ENCODE measurements around the gene MYADML2. TPM values are rescaled to one million over a fixed set of nuclear protein-coding genes. Genes with fewer than 3 reads are reported as not detected.
A peak's percentile ranks its signal among the peaks of the same experiment; 100 is the strongest.
"Not testable (repeated sequence)": the region's sequence is repeated elsewhere in the genome, so short reads cannot be mapped to it uniquely, and the experiment has no call there.

Gene MYADML2
- total RNA-seq, 2 experiments from 2014 or later, result not detected

DNA sequence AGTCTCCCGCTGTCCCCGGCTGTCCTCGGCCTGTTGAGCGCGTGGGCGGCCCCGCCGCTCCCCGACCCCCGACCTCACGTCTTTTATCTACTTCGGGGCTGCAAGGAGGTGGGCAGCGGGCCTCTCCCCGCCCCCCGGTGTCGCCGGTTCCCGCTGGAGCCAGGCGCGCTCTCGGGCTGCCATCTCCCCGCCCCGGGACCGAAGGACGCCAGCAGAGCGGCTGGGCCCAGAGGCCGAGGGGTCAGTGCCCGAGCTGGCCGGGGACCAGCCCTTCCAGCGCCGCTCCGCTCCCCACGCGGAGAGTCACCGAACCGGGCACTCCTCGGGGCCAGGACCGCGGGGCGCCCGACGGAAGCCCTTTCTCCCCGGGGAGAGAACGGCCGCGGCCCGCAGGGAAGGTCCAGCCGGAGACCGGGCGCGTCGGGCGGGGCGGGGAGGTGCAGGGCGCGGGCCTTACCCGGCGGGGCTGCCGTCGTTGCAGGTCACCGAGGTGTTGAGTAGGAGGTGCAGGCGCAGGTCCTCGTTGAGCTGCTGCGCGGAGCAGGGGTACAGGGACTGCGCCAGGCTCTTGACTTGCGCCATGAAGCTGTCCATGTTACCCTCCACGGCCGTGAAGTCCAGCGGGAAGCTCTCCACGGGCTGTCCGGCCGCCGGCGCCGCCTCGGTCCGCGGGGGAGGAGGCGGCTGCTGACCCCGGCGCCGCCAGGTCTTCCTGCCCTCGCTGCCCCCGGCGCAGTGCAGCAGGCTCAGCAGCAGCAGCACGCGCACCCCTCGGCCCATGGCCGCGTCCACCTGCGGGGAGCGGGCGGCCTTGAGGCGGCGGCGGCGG, 13.3 kb upstream of the MYADML2 start:
- H3K4me3 Mint-ChIP-seq, result no peak overlapping the region
- CTCF ChIA-PET, result interaction anchor here (0.6 to 2.5 kb wide), 43 partner anchors 8 to 667 kb away, joined by 3 to 66 read pairs (median 5); partner anchors contain the start of genes CENPX, DCXR, GPS1 and LRRC45
- no peaks in the 10 kb centered on the region for H3K36me3 Mint-ChIP-seq (ENCODE audit: low read depth)
- no peaks in the 10 kb centered on the region for H3K9me3 Mint-ChIP-seq
- no peak for DNase-seq
- POLR2A ChIA-PET, result no interaction called here
- no peak overlapping the region for H3K27ac Mint-ChIP-seq
- peaks cover 4% of the 10 kb centered on the region for H3K4me1 Mint-ChIP-seq
- peaks cover 43% of the 10 kb centered on the region for H3K27me3 Mint-ChIP-seq

DNA sequence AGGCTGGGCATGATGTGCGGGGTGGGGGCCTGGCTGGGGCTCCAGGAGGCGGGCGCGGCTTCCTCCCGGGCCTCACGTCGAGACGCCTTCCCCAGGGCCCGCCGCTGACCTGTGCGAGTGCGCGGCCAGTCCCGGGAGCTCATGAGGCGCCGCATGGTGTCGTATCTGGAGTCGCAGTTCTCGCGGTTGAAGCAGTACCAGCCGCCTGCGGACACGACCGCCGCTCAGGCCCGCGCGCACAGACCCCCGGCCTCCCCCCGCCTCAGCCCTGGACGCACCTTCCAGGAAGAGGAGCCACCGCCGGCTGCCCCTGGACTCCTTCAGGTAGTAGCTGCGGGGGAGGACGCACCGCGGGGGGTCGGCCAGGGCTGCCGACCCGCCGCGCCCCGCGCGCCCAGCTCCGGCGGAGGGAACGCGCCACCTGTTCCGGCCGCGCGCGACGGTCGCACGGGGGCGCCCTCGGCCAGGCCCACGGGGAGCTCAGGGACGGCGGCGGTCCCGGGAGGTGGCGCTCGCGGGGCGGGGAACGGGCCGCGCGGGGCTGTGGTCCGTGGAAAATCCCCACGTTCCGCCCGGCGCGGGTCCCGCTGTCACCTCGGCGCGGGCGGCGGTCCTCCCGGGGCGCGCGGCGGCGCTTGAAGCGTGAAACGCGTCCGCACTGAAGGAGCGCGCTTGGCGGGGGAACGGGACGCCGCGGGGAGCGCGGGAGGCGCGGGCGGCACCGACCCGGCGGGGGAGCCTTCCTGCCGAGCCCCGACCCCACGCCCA, 12.5 kb upstream of the MYADML2 start:
- Mint-ChIP-seq H3K4me1 (peaks cover 4% of the 10 kb centered on the region), H3K4me3 (no peak overlapping the region), H3K36me3 (ENCODE audit: low read depth) (no peaks in the 10 kb centered on the region), H3K9me3 (no peaks in the 10 kb centered on the region), H3K27me3 (peaks cover 36% of the 10 kb centered on the region), H3K27ac (no peak overlapping the region)
- DNase-seq, result peak; percentile 78
- ChIA-PET CTCF (interaction anchor here (0.5 to 2.5 kb wide), 54 partner anchors 9 to 666 kb away, joined by 3 to 66 read pairs (median 4); partner anchors contain the start of genes CENPX, DCXR, GPS1 and LRRC45), POLR2A (interaction anchor here (0.6 kb wide), 1 partner anchor 63 kb away, joined by 3 read pairs; the partner anchor contains the start of genes CENPX and LRRC45)

DNA sequence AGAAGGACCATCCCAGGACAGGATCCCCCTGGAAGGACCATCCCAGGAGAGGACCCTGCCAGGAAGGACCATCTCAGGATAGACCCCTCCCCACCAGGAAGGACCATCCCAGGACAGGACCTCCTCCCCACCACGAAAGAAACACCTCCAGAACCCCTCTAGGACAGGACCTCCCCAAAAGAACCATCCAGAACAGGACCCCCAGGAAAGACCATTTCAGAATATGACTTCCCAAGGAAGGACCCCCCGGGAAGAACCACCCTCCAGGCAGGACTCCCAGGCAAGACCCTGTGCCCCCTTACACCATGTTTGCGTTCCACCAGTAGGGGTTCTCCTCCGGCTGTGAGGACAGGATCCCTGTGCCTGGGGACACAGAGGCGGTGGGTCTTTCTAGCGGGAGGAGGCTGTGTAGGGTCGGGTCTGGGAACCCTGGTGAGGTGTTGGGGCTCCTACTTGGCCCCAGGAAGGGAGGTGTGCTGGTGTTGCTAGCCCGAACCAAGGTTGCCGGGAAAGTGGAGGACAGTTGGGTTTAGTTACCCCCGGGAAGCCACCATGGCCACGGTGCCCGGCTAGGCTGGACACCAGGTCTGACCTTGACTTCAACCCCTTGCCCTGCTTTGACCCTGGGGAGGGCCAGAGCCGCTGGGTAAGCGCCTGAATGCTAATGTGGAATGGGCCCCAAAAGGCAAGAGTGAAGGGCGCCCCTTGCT, 11.8 kb upstream of the MYADML2 start:
- Mint-ChIP-seq H3K36me3 (ENCODE audit: low read depth) (no peaks in the 10 kb centered on the region), H3K4me3 (peak overlapping the region; percentile 41), H3K27me3 (peaks cover 29% of the 10 kb centered on the region), H3K9me3 (no peaks in the 10 kb centered on the region), H3K4me1 (peaks cover 4% of the 10 kb centered on the region), H3K27ac (no peak overlapping the region)
- CTCF ChIA-PET, result interaction anchor here (0.5 to 2.5 kb wide), 48 partner anchors 9 to 666 kb away, joined by 3 to 66 read pairs (median 4); partner anchors contain the start of genes CENPX, DCXR, GPS1 and LRRC45
- no peak for DNase-seq
- POLR2A ChIA-PET, result interaction anchor here (0.6 kb wide), 1 partner anchor 64 kb away, joined by 3 read pairs; the partner anchor contains the start of genes CENPX and LRRC45

DNA sequence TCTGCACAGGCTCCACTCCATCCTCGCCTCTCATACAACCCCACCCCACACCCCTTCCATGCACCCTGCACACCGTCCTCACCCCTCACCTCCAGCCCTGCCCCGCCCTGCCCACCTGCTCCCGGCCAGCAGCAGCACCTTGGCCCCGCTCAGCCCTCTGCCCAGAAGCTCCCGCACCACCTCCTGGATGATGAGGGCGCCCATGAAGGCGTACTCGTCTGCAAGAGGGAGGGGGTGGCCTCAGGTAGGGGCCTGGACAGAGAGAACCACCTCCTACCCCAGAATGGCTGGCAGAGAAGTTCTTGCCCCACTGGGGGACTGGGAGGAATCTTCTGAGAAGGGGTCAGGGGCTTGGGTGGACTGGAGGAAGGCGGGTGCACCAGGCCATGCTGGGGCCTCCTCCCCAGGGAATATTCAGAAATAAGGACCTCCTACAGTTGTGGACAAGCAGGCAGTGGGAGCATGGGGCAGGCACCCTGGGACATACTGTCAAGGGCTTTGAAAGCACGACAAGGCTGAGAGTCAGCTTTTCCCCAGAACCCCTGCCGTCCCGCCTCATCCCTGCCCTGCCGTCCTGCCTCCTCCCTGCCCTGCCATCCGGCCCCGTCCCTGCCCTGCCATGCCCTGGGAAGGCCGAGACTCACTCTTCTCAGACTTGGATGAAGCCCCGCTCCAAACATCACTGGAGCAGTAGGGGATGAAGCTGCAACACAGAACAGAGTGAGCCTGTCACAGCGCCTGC, 10.8 kb upstream of the MYADML2 start:
- Mint-ChIP-seq H3K4me1 (peaks cover 4% of the 10 kb centered on the region), H3K4me3 (peak overlapping the region; percentile 27), H3K27ac (no peak overlapping the region), H3K36me3 (ENCODE audit: low read depth) (no peaks in the 10 kb centered on the region), H3K27me3 (peaks cover 20% of the 10 kb centered on the region), H3K9me3 (no peaks in the 10 kb centered on the region)
- ChIA-PET POLR2A (no interaction called here), CTCF (no interaction called here)
- DNase-seq, result no peak

DNA sequence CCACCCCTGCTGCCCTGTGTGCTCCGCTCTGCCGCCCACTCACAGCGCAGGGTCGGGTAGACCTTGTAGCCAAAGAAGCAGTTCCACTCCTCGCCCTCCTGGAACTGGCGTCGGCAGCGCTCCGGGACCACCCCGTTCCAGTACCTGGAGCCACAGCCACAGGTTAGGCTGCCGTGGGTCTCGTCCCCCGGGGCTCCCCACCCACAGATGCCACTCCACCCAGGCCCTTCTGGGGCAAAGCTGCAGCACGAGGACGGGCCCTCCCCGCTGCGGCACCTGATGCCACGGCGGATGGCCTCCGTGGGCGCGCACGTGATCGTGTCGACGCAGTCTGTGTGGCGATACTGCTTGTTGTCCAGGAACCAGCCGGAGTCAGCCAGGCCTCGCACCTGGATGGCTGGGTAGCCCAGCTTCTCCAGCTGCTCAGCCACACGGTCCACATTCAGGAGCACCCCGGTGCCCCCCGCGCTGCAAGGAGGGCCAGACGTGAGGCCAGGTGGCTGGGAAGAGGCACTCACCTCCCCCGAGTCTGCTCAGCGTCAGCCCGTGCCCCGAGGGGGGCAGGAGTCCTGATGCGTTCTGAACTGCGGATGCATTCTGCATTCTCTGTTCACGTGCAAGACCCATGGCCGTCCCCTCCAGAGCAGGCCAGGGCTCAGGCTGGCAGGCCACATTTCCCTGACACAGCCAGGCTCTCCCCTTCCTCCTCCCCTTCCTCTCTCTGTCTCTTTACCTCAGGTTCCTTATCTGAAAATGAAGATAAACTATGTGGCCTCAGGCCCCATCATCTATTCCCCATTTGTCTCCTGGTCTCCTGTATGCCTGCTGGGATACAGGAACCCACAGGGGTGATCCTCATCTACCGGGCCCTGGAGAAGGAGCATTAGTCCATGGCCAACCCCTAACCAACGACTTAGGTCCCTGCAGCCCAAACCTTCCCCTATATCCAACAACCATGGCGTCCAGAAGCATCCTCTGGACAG, 9.9 kb upstream of the MYADML2 start:
- H3K36me3 Mint-ChIP-seq (ENCODE audit: low read depth), result no peaks in the 10 kb centered on the region
- H3K27me3 Mint-ChIP-seq, result peaks cover 14% of the 10 kb centered on the region
- ChIA-PET CTCF (no interaction called here), POLR2A (no interaction called here)
- no peak overlapping the region for H3K27ac Mint-ChIP-seq
- no peaks in the 10 kb centered on the region for H3K9me3 Mint-ChIP-seq
- no peak overlapping the region for H3K4me3 Mint-ChIP-seq
- no peak for DNase-seq
- H3K4me1 Mint-ChIP-seq, result peaks cover 6% of the 10 kb centered on the region

DNA sequence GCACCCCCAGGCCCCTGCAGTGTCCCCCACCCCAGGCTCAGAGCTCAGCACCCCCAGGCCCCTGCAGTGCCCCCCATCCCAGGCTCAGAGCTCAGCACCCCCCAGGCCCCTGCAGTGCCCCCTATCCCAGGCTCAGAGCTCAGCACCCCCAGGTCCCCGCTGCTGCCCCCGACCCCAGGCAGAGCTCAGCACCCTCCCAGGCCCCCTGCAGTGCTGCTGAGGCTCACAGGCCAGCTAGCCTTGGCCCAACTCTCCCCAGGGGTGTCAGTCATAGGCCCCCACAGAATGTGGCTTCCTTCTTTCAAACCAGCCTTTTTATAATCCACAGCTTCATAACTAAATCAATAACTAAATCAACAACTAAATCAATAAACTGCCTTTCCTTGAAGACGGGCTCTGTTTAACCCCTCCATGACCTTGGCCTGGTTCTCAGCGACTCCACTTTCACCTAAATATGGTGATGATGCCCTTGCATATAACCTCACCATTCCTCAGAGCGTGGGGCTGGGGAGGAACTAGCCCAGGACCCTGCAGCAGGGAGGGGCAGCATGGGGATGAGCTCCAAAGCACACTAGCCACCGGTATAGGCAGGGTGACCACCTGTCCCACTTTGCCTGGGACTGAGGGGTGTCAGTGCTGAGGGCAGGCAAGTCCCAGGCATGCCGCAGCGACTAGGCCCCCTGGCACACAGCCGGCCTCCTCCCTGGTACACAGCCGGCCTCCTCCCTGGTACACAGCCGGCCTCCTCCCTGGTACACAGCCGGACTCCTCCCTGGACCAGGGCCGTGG, 8.9 kb upstream of the MYADML2 start:
- Mint-ChIP-seq H3K4me1 (peaks cover 8% of the 10 kb centered on the region), H3K4me3 (no peak overlapping the region), H3K36me3 (ENCODE audit: low read depth) (no peaks in the 10 kb centered on the region), H3K27ac (no peak overlapping the region), H3K27me3 (peaks cover 14% of the 10 kb centered on the region), H3K9me3 (no peaks in the 10 kb centered on the region)
- ChIA-PET POLR2A (no interaction called here), CTCF (interaction anchor here (0.7 to 1.5 kb wide), 2 partner anchors 64 to 66 kb away, joined by 3 to 6 read pairs; partner anchors contain the start of genes CENPX and LRRC45)
- DNase-seq, result no peak

DNA sequence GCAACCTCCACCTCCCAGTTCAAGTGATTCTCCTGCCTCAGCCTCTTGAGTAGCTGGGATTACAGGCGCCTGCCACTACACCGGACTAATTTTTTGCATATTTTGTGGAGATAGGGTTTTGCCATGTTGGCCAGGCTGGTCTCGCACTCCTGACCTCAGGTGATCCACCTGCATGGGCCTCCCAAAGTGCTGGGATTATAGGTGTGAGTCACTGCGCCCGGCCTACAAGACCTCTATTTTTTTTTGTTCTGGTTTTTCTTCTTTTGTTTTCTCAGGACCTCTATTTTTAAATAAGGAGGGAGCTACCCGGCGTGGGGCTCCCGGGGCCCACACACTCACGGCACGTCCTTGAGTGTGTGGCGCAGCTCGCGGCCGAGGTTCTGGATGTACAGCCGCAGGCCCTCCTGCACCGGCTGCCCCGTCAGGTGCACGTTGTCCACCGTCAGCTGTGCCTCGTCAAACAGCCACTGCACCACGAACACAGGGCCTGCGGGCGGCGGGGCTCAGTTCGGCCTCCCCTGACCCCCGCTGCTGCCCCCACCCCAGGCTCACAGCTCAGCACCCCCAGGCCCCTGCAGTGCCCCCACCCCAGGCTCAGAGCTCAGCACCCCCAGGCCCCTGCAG, 8.1 kb upstream of the MYADML2 start:
- ChIA-PET POLR2A (no interaction called here), CTCF (interaction anchor here (0.6 to 1.5 kb wide), 6 partner anchors 8 to 392 kb away, joined by 3 to 6 read pairs (median 3); partner anchors contain the start of genes CENPX, DCXR and LRRC45)
- Mint-ChIP-seq H3K27ac (no peak overlapping the region), H3K4me3 (no peak overlapping the region), H3K36me3 (ENCODE audit: low read depth) (no peaks in the 10 kb centered on the region), H3K27me3 (peaks cover 14% of the 10 kb centered on the region), H3K4me1 (peaks cover 8% of the 10 kb centered on the region), H3K9me3 (no peaks in the 10 kb centered on the region)
- DNase-seq, result no peak

DNA sequence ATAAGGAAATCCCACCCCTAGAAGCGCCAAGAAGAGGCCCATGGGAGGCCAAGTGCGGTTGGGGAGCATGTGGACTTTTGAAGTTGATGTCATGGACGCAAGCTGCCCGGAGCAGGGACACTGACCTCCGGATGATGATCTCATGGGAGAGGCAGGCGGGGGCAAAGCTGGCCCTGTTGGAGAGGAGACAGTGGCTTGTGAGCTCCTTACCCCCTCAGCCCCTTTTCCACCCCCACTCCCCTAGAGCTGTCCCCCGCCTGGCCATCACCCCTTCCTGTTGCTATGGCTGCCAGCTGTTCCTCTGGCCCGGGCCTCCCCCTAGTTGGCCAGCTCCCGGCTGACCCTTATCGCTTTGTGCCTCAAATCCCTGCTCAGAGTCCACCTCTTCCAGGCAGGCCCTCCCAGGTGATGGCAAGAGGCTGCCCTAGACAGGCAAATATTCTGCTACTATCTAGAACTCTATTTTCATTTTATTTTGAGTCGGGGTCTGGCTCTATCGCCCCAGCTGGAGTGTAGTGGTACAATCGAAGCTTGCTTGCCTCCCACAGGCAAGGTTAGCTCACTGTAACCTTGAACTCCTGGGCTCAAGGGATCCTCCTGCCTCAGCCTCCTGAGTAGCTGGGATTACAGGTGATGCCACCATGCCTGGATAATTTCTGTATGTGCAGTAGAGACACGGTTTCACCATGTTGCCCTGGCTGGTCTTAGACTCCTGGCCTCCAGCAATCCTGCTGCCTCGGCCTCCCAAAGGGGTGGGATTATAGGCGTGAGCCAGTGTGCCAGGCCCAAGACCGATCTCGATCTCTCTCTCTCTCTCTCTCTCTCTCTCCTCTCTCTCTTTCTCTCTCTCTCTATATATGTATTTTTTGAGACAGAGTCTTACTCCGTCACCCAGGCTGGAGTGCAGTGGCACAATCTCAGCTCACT, 7.4 kb upstream of the MYADML2 start:
- no peak overlapping the region for H3K4me3 Mint-ChIP-seq
- peaks cover 8% of the 10 kb centered on the region for H3K4me1 Mint-ChIP-seq
- no peaks in the 10 kb centered on the region for H3K9me3 Mint-ChIP-seq
- ChIA-PET CTCF (interaction anchor here (0.6 to 1.5 kb wide), 5 partner anchors 8 to 392 kb away, joined by 3 to 6 read pairs (median 3); partner anchors contain the start of genes CENPX, DCXR and LRRC45), POLR2A (no interaction called here)
- H3K27ac Mint-ChIP-seq, result no peak overlapping the region
- no peak for DNase-seq
- no peaks in the 10 kb centered on the region for H3K36me3 Mint-ChIP-seq (ENCODE audit: low read depth)
- peaks cover 14% of the 10 kb centered on the region for H3K27me3 Mint-ChIP-seq

DNA sequence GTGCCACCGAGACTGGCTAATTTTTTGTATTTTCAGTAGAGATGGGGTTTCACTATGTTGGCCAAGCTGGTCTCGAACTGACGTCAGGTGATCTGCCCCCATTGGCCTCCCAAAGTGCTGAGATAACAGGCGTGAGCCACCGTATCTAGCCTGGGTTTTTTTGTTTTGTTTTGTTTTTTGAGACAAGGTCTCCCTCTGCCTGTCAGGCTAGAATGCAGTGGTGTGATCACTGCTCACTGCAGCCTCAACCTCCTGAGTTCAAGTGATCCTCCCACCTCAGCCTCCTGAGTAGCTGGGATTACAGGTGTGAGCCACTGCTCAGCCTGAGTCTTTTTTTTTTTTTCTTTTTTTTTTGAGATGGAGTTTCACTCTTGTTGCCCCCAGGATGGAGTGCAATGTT, 6.4 kb upstream of the MYADML2 start:
- H3K4me1 Mint-ChIP-seq; DNase-seq; H3K36me3 Mint-ChIP-seq (ENCODE audit: low read depth); H3K9me3 Mint-ChIP-seq; POLR2A ChIA-PET; H3K4me3 Mint-ChIP-seq; H3K27me3 Mint-ChIP-seq; H3K27ac Mint-ChIP-seq: not testable (repeated sequence)
- CTCF ChIA-PET, result interaction anchor here (0.7 to 1.4 kb wide), 3 partner anchors 9 to 37 kb away, joined by 3 read pairs; no protein-coding TSS in a partner anchor
